ENCODE measurements around the gene ZNF736. TPM values are rescaled to one million over a fixed set of nuclear protein-coding genes. Genes with fewer than 3 reads are reported as not detected.

ZNF736 gene
- total RNA-seq, 1 experiment from 2014 or later: 0.15 TPM

GRCh38 chr7:64310426-64310825, 3.3 kb upstream of the ZNF736 start:
- TF ChIP-seq EZH2 (IDR thresholded peaks at IDR 0.05): no peak
- no peak for TF ChIP-seq MAX (IDR thresholded peaks at IDR 0.05)
- H3K9ac ChIP-seq (ENCODE audit: low read length): no peak overlapping the region
- no peaks in the 10 kb centered on the region for H3K9me2 ChIP-seq (ENCODE audit: insufficient read depth)
- no peaks in the 10 kb centered on the region for H4K20me1 ChIP-seq (ENCODE audit: insufficient read depth)
- no TSS peak for BruUV-seq (replicated peaks)
- ATAC-seq (no peak), DNase-seq (ENCODE audit: low read depth, low spot score) (no peak)
- ChIA-PET RAD21 (ENCODE audit: low non-redundant PET in 1 of 2, low total read pairs in 2 of 2, uncharacterized antibody in 2 of 2, unreplicated experiment in 2 of 2) (no interaction called here), CTCF (no interaction called here), POLR2A (no interaction called here)
- no peak overlapping the region for H3K27ac ChIP-seq (ENCODE audit: low read depth, low read length)
- no peak overlapping the region for H3K4me2 ChIP-seq (ENCODE audit: low read length)
- no peaks in the 10 kb centered on the region for H3K27me3 ChIP-seq (ENCODE audit: insufficient read depth, low read length)
- no peaks in the 10 kb centered on the region for H3K36me3 ChIP-seq (ENCODE audit: control insufficient read depth in 1 of 2, insufficient read depth in 2 of 2, low read length in 2 of 2)
- no peaks in the 10 kb centered on the region for H3K79me2 ChIP-seq (ENCODE audit: insufficient read depth, low read length)
- H3K4me3 ChIP-seq (replicated peaks in 1 of 2; ENCODE audit: low read depth in 1 of 2, low read length in 2 of 2): no peak overlapping the region
- H3K4me1 ChIP-seq (ENCODE audit: control insufficient read depth in 1 of 2, insufficient read depth in 2 of 2, low read length in 2 of 2): no peaks in the 10 kb centered on the region
- H2AFZ ChIP-seq (ENCODE audit: low read depth, low read length, poor library complexity, severe bottlenecking): no peak overlapping the region
- intact Hi-C loops (cut with micrococcal nuclease): no loop called here
- peaks cover 4 to 12% of the 10 kb centered on the region in 2 experiments; a peak in 2 of 4 replicates for H3K9me3 ChIP-seq (ENCODE audit: control insufficient read depth in 1 of 2, insufficient read depth in 1 of 2, low read depth in 1 of 2, low read length in 2 of 2)

GRCh38 chr7:64312826-64313225, 935 bp upstream of the ZNF736 start:
- no peaks in the 10 kb centered on the region for H3K9me2 ChIP-seq (ENCODE audit: insufficient read depth)
- no peak overlapping the region for H3K4me3 ChIP-seq (replicated peaks in 1 of 2; ENCODE audit: low read depth in 1 of 2, low read length in 2 of 2)
- H3K27ac ChIP-seq (ENCODE audit: low read depth, low read length): no peak overlapping the region
- intact Hi-C loops (cut with micrococcal nuclease): no loop called here
- H3K9ac ChIP-seq (ENCODE audit: low read length): no peak overlapping the region
- ATAC-seq (no peak), DNase-seq (ENCODE audit: low read depth, low spot score) (no peak)
- no TSS peak for BruUV-seq (replicated peaks)
- no peaks in the 10 kb centered on the region for H3K4me1 ChIP-seq (ENCODE audit: control insufficient read depth in 1 of 2, insufficient read depth in 2 of 2, low read length in 2 of 2)
- H3K79me2 ChIP-seq (ENCODE audit: insufficient read depth, low read length): no peaks in the 10 kb centered on the region
- no peak overlapping the region for H2AFZ ChIP-seq (ENCODE audit: low read depth, low read length, poor library complexity, severe bottlenecking)
- ChIA-PET CTCF (no interaction called here), RAD21 (ENCODE audit: low non-redundant PET in 1 of 2, low total read pairs in 2 of 2, uncharacterized antibody in 2 of 2, unreplicated experiment in 2 of 2) (no interaction called here), POLR2A (no interaction called here)
- H3K36me3 ChIP-seq (ENCODE audit: control insufficient read depth in 1 of 2, insufficient read depth in 2 of 2, low read length in 2 of 2): no peaks in the 10 kb centered on the region
- H4K20me1 ChIP-seq (ENCODE audit: insufficient read depth): no peaks in the 10 kb centered on the region
- no peaks in the 10 kb centered on the region for H3K27me3 ChIP-seq (ENCODE audit: insufficient read depth, low read length)
- peaks cover 4 to 8% of the 10 kb centered on the region in 2 experiments; a peak in 2 of 4 replicates for H3K9me3 ChIP-seq (ENCODE audit: control insufficient read depth in 1 of 2, insufficient read depth in 1 of 2, low read depth in 1 of 2, low read length in 2 of 2)
- no peak for TF ChIP-seq FOSL1 (IDR thresholded peaks at IDR 0.05; ENCODE audit: low read depth)
- no peak for TF ChIP-seq ATF3 (IDR thresholded peaks at IDR 0.05)
- TF ChIP-seq RAD21 (IDR thresholded peaks at IDR 0.05; ENCODE audit: low read depth): no peak
- no peak for TF ChIP-seq EZH2 (IDR thresholded peaks at IDR 0.05)
- TF ChIP-seq EGR1 (IDR thresholded peaks at IDR 0.05; ENCODE audit: low read depth): no peak
- TF ChIP-seq ZNF274 (IDR thresholded peaks at IDR 0.05; ENCODE audit: low read depth, low read length): no peak
- no peak for TF ChIP-seq ZFX (IDR thresholded peaks at IDR 0.05)
- no peak for TF ChIP-seq ZBTB33 (IDR thresholded peaks at IDR 0.05; ENCODE audit: extremely low read depth, insufficient replicate concordance, low read length)
- TF ChIP-seq EZH2phosphoT487 (IDR thresholded peaks at IDR 0.05; ENCODE audit: borderline replicate concordance): no peak
- TF ChIP-seq YY1 (IDR thresholded peaks at IDR 0.05; ENCODE audit: extremely low read depth, insufficient replicate concordance, low read depth, low read length): no peak
- no peak for TF ChIP-seq SIN3A (IDR thresholded peaks at IDR 0.05; ENCODE audit: low read depth)
- TF ChIP-seq POLR2AphosphoS5 (IDR thresholded peaks at IDR 0.05; ENCODE audit: low read depth, low read length): no peak
- TF ChIP-seq TCF7L2 (IDR thresholded peaks at IDR 0.05; ENCODE audit: borderline replicate concordance, extremely low read depth, insufficient read depth, insufficient read length): no peak
- TF ChIP-seq POLR2A (IDR thresholded peaks at IDR 0.05; ENCODE audit: borderline replicate concordance, extremely low read depth, insufficient read depth, insufficient read length): no peak
- no peak for TF ChIP-seq MAX (IDR thresholded peaks at IDR 0.05)
- TF ChIP-seq CBX3 (IDR thresholded peaks at IDR 0.05; ENCODE audit: low read depth): no peak
- TF ChIP-seq SP1 (IDR thresholded peaks at IDR 0.05; ENCODE audit: low read depth): no peak
- no peak for TF ChIP-seq JUND (IDR thresholded peaks at IDR 0.05)
- TF ChIP-seq ELF1 (IDR thresholded peaks at IDR 0.05; ENCODE audit: borderline replicate concordance, low read depth): no peak
- no peak for TF ChIP-seq SRF (IDR thresholded peaks at IDR 0.05; ENCODE audit: low read depth)
- no peak overlapping the region for H3K4me2 ChIP-seq (ENCODE audit: low read length)
